ENCODE results near the gene WFDC1.

WFDC1 gene

DNA sequence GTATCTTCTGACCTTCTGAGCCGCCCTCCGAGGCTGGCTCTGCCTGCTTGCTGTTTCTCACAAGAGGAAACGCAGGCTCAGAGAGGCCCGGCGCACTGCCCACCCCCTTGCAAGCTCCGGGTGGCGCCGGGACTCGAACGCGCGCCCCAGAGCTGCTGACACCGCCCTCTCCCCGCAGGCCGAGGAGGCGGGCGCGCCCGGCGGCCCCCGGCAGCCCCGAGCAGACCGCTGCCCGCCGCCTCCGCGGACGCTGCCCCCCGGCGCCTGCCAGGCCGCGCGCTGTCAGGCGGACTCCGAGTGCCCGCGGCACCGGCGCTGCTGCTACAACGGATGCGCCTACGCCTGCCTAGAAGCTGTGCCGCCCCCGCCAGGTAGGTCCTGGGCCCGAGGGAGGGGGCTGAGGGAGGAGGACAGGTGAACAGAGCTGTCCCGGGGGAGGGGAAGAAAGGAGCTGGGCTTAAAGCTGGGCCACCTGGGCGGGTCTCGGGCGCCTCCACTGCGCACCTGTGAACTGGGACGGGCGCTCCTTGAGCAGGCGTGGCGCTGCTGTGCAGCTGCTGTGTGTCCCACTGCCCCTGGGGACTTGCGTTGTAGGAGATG lies 18.2 kb downstream of the WFDC1 start:
- Histone ChIP-seq H3K27ac (ENCODE audit: low read depth in 2 of 2, low read length in 2 of 2) (peak overlapping the region; percentile 56 to 62), H3K9ac (ENCODE audit: low read depth in 1 of 2, low read length in 2 of 2) (peak overlapping the region in 1 of 2 donors; percentile 60), H3K4me3 (ENCODE audit: low read length in 2 of 2) (peak overlapping the region; percentile 53 to 59)

DNA sequence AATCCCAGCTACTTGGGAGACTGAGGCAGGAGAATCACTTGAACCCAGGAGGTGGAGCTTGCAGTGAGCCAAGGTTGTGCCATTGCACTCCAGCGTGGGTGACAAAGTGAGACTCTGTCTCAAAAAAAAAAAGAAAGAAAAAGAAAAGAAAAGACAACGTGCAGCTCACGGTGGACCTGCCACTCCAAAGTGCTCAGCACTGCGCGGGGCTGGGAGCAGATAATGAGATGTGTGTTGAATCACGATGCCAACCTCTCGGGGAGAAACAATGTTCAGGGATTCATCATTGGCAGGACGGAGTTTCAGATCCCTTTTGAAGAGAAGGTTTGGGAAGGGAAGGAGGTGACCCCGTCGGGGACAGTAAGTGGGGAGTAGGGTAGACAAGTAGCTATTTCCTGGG lies 19.2 kb downstream of the WFDC1 start:
- Histone ChIP-seq H3K9ac (ENCODE audit: low read depth in 1 of 2, low read length in 2 of 2) (no peak overlapping the region), H3K27ac (ENCODE audit: low read depth in 2 of 2, low read length in 2 of 2) (no peak overlapping the region)

More for the DNA sequence above, 18.2 kb downstream of the WFDC1 start:
- no peaks in the 10 kb centered on the region for H3K9me3 ChIP-seq (ENCODE audit: control insufficient read depth in 2 of 2, low read length in 2 of 2)
- H3K27me3 ChIP-seq (ENCODE audit: control insufficient read depth in 2 of 2, insufficient read depth in 2 of 2, low read length in 2 of 2) = no peaks in the 10 kb centered on the region
- no peaks in the 10 kb centered on the region for H3K36me3 ChIP-seq (ENCODE audit: control insufficient read depth in 2 of 2, insufficient read depth in 2 of 2, low read length in 2 of 2)
- H3K4me1 ChIP-seq (ENCODE audit: control insufficient read depth in 2 of 2, insufficient read depth in 2 of 2, low read length in 2 of 2) = peaks cover 8% of the 10 kb centered on the region in 2 donors

DNA sequence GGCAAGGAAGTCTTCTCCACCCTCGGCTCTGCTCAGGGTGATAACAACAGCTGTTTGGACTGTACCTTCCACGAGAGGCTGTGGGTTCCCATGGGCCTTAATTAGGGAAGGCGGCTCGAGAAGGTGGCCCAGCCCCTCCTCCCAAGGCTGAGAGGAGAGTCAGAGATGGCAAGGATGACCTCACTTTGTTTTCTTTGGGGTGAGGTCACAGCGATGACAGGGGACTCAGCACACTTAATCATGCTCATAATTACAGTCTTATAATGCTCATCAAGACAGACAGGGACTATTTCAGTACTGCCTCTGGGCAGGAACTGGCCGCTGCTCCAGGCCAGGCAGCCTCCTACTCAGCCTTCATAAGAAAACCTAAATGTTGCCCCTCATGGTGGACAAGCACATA lies 19.7 kb downstream of the WFDC1 start:
- Histone ChIP-seq H3K36me3 (ENCODE audit: control insufficient read depth in 2 of 2, insufficient read depth in 2 of 2, low read length in 2 of 2) (no peaks in the 10 kb centered on the region), H3K4me1 (ENCODE audit: control insufficient read depth in 2 of 2, insufficient read depth in 2 of 2, low read length in 2 of 2) (peaks cover 5 to 8% of the 10 kb centered on the region in 2 donors), H3K4me3 (ENCODE audit: low read length in 2 of 2) (no peak overlapping the region), H3K27me3 (ENCODE audit: control insufficient read depth in 2 of 2, insufficient read depth in 2 of 2, low read length in 2 of 2) (no peaks in the 10 kb centered on the region), H3K9me3 (ENCODE audit: control insufficient read depth in 2 of 2, low read length in 2 of 2) (no peaks in the 10 kb centered on the region), H3K9ac (ENCODE audit: low read depth in 1 of 2, low read length in 2 of 2) (no peak overlapping the region), H3K27ac (ENCODE audit: low read depth in 2 of 2, low read length in 2 of 2) (no peak overlapping the region)

More for the DNA sequence above, 19.2 kb downstream of the WFDC1 start:
- Histone ChIP-seq H3K36me3 (ENCODE audit: control insufficient read depth in 2 of 2, insufficient read depth in 2 of 2, low read length in 2 of 2) (no peaks in the 10 kb centered on the region), H3K4me1 (ENCODE audit: control insufficient read depth in 2 of 2, insufficient read depth in 2 of 2, low read length in 2 of 2) (peaks cover 5 to 8% of the 10 kb centered on the region in 2 donors), H3K9me3 (ENCODE audit: control insufficient read depth in 2 of 2, low read length in 2 of 2) (no peaks in the 10 kb centered on the region), H3K4me3 (ENCODE audit: low read length in 2 of 2) (no peak overlapping the region), H3K27me3 (ENCODE audit: control insufficient read depth in 2 of 2, insufficient read depth in 2 of 2, low read length in 2 of 2) (no peaks in the 10 kb centered on the region)

DNA sequence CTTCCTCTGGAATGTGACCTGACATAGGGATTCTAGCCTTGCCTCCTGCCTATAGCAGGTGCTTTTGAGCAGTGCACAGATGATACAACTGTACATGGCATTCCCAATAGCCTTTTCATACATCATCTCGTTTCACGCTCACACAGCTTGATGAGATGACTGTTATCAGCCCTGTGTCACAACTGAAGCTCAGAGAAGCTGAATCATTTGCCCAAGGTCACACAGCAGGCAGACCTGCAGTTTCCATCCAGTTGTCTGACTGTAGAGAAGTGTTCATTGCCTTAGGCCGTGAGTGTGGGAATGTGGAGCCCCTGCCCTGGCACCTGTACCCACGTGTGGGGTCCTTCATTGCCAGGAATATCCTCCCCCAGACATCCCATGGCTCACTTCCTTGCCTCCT lies 20.1 kb downstream of the WFDC1 start:
- peaks cover 5 to 8% of the 10 kb centered on the region in 2 donors for H3K4me1 ChIP-seq (ENCODE audit: control insufficient read depth in 2 of 2, insufficient read depth in 2 of 2, low read length in 2 of 2)
- H3K36me3 ChIP-seq (ENCODE audit: control insufficient read depth in 2 of 2, insufficient read depth in 2 of 2, low read length in 2 of 2) = no peaks in the 10 kb centered on the region
- H3K27ac ChIP-seq (ENCODE audit: low read depth in 2 of 2, low read length in 2 of 2) = no peak overlapping the region
- no peak overlapping the region for H3K4me3 ChIP-seq (ENCODE audit: low read length in 2 of 2)
- no peaks in the 10 kb centered on the region for H3K27me3 ChIP-seq (ENCODE audit: control insufficient read depth in 2 of 2, insufficient read depth in 2 of 2, low read length in 2 of 2)
- H3K9ac ChIP-seq (ENCODE audit: low read depth in 1 of 2, low read length in 2 of 2) = no peak overlapping the region
- no peaks in the 10 kb centered on the region for H3K9me3 ChIP-seq (ENCODE audit: control insufficient read depth in 2 of 2, low read length in 2 of 2)

DNA sequence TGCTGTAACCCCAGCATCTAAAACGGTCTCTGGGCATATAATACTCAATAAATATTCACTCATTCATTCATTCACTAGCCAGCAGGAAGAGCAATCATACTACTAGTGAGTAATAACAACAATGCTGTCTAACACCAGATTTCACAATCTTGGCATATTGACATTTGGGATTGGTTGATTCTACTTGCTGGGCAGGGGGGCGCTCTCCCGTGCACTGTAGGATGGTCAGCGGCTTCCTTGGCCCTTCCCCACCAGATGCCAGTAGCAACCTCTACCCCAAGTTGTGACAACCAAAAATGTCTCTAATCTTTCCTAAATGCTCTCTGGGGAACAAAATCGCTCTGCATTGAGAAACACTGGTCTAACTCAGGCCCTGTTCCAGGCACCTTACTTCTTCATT lies 20.7 kb downstream of the WFDC1 start:
- H3K27ac ChIP-seq (ENCODE audit: low read depth in 2 of 2, low read length in 2 of 2) = no peak overlapping the region

DNA sequence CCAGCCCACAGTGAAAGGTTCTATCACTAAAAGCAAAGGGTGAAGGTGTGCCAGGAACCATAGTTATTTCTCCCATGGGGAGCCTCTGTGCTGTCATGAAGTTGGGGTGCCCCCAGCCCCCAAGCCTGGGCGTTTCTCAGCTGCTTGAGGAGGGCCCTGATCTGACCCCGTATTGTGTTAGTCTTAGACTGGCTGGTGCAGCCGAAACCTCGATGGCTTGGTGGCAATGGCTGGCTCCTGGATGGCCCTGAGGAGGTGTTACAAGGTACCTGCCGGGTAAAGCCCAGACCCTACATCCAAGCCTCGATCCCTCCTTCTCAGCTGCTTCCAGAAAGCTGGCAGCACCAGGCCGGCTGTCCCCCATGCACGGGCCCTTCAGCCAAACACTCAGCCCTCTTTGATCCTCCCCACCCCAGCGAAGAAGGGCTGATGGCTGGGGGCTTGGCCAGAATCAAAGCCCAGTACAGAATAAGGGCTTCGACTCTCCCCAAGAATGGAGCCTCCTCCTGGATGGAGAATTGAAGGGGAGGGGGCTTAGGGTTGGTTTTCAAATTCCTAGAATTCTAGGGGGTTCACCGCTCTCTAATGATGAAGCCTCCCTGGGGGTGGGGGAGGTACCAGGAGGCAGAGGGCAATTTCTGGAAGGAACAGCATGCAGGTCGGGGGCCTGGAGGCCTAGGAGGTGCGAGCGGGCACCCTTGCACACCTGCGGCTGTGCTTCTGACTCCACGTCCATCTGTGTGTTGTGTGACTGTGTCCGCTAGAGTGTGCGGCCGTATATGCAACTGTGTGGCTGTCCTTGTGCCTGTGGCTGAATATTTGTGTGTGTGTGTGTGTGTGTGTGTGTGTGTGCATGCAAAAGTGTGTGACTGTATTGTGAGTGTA lies 23.7 kb downstream of the WFDC1 start:
- no peaks in the 10 kb centered on the region for H3K9me3 ChIP-seq (ENCODE audit: control insufficient read depth in 2 of 2, low read length in 2 of 2)
- H3K27ac ChIP-seq (ENCODE audit: low read depth in 2 of 2, low read length in 2 of 2) = no peak overlapping the region

More for the DNA sequence above, 20.7 kb downstream of the WFDC1 start:
- Histone ChIP-seq H3K27me3 (ENCODE audit: control insufficient read depth in 2 of 2, insufficient read depth in 2 of 2, low read length in 2 of 2) (no peaks in the 10 kb centered on the region), H3K4me3 (ENCODE audit: low read length in 2 of 2) (no peak overlapping the region), H3K36me3 (ENCODE audit: control insufficient read depth in 2 of 2, insufficient read depth in 2 of 2, low read length in 2 of 2) (no peaks in the 10 kb centered on the region), H3K9me3 (ENCODE audit: control insufficient read depth in 2 of 2, low read length in 2 of 2) (no peaks in the 10 kb centered on the region), H3K4me1 (ENCODE audit: control insufficient read depth in 2 of 2, insufficient read depth in 2 of 2, low read length in 2 of 2) (peaks cover 5 to 8% of the 10 kb centered on the region in 2 donors), H3K9ac (ENCODE audit: low read depth in 1 of 2, low read length in 2 of 2) (no peak overlapping the region)

DNA sequence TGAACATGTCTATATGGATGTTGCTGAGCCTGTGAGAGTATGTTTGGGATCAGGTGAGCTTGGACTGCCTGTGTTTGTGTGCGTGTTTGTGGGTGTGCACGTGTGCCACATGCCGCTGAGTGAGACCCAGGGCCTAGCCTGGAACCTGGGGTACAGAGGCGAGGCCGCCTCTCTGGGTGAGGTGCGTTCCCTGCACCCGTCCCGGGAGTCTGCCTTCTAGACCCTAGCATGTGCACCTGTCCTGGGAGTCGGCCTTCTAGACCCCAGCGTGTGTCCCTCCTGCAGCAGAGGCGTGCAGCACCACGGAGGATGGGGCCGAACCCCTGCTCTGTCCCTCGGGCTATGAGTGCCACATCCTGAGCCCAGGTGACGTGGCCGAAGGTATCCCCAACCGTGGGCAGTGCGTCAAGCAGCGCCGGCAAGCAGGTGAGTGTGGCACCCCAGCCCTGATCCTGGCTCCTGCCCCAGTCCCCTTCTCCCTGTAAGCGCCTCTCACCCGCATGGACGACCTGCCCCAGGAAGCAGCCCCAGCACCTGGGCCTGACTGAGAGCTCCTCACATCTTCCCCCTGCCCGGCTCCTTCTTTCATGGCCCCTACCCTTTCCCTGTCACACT lies 24.6 kb downstream of the WFDC1 start:
- Histone ChIP-seq H3K4me3 (ENCODE audit: low read length in 2 of 2) (no peak overlapping the region), H3K9me3 (ENCODE audit: control insufficient read depth in 2 of 2, low read length in 2 of 2) (no peaks in the 10 kb centered on the region)

More for the DNA sequence above, 23.7 kb downstream of the WFDC1 start:
- Histone ChIP-seq H3K9ac (ENCODE audit: low read depth in 1 of 2, low read length in 2 of 2) (no peak overlapping the region), H3K4me1 (ENCODE audit: control insufficient read depth in 2 of 2, insufficient read depth in 2 of 2, low read length in 2 of 2) (peaks cover 0 to 3% of the 10 kb centered on the region in 2 donors), H3K36me3 (ENCODE audit: control insufficient read depth in 2 of 2, insufficient read depth in 2 of 2, low read length in 2 of 2) (no peaks in the 10 kb centered on the region), H3K4me3 (ENCODE audit: low read length in 2 of 2) (no peak overlapping the region), H3K27me3 (ENCODE audit: control insufficient read depth in 2 of 2, insufficient read depth in 2 of 2, low read length in 2 of 2) (no peaks in the 10 kb centered on the region)

DNA sequence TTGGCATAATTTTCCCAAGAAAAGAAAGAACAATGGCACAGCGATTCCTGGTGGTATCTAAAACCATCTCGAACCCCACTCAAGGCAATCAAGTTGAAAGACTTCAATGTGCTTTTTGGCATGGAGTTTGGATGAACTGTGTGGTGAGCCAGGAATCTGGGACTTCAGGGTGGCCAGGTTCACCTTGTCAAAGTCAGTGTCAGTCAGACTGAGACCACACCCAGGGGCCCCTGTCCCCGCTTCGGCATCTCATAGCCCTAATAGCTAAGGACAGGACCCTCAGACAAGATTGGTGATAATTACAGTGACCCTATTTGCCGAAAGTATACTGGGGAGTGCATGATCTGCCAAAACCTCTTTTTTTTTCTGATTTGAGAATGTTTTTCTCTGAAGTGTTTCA lies 25.8 kb downstream of the WFDC1 start:
- Histone ChIP-seq H3K4me3 (ENCODE audit: low read length in 2 of 2) (no peak overlapping the region), H3K9me3 (ENCODE audit: control insufficient read depth in 2 of 2, low read length in 2 of 2) (no peaks in the 10 kb centered on the region), H3K27ac (ENCODE audit: low read depth in 2 of 2, low read length in 2 of 2) (no peak overlapping the region), H3K27me3 (ENCODE audit: control insufficient read depth in 2 of 2, insufficient read depth in 2 of 2, low read length in 2 of 2) (no peaks in the 10 kb centered on the region), H3K4me1 (ENCODE audit: control insufficient read depth in 2 of 2, insufficient read depth in 2 of 2, low read length in 2 of 2) (no peaks in the 10 kb centered on the region), H3K9ac (ENCODE audit: low read depth in 1 of 2, low read length in 2 of 2) (no peak overlapping the region), H3K36me3 (ENCODE audit: control insufficient read depth in 2 of 2, insufficient read depth in 2 of 2, low read length in 2 of 2) (no peaks in the 10 kb centered on the region)

More for the DNA sequence above, 24.6 kb downstream of the WFDC1 start:
- H3K36me3 ChIP-seq (ENCODE audit: control insufficient read depth in 2 of 2, insufficient read depth in 2 of 2, low read length in 2 of 2) = no peaks in the 10 kb centered on the region
- no peaks in the 10 kb centered on the region for H3K4me1 ChIP-seq (ENCODE audit: control insufficient read depth in 2 of 2, insufficient read depth in 2 of 2, low read length in 2 of 2)
- H3K9ac ChIP-seq (ENCODE audit: low read depth in 1 of 2, low read length in 2 of 2) = no peak overlapping the region
- no peaks in the 10 kb centered on the region for H3K27me3 ChIP-seq (ENCODE audit: control insufficient read depth in 2 of 2, insufficient read depth in 2 of 2, low read length in 2 of 2)
- H3K27ac ChIP-seq (ENCODE audit: low read depth in 2 of 2, low read length in 2 of 2) = no peak overlapping the region

DNA sequence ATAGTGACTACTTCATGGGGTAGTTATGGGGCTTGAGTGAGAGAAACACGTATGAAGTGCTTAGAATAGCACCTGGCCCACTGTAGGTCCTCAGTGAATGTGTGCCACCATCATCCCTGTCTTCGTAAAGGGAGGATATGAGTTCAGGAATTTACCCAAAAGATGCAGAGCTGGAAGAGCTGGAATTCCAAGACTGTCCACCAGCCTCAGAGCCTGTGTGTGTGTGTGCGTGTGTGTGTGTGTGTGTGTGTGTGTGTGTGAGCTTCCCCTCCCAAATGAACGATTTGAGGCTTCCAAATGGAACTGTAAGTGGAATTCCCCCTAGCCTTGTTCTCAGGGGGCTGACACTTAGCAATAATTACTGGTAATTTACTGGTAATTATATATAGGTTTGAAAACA lies 27.3 kb downstream of the WFDC1 start:
- H3K27me3 ChIP-seq (ENCODE audit: control insufficient read depth in 2 of 2, insufficient read depth in 2 of 2, low read length in 2 of 2) = no peaks in the 10 kb centered on the region
- H3K36me3 ChIP-seq (ENCODE audit: control insufficient read depth in 2 of 2, insufficient read depth in 2 of 2, low read length in 2 of 2) = no peaks in the 10 kb centered on the region
- H3K4me3 ChIP-seq (ENCODE audit: low read length in 2 of 2) = no peak overlapping the region
- H3K9me3 ChIP-seq (ENCODE audit: control insufficient read depth in 2 of 2, low read length in 2 of 2) = no peaks in the 10 kb centered on the region
- no peak overlapping the region for H3K27ac ChIP-seq (ENCODE audit: low read depth in 2 of 2, low read length in 2 of 2)
- no peaks in the 10 kb centered on the region for H3K4me1 ChIP-seq (ENCODE audit: control insufficient read depth in 2 of 2, insufficient read depth in 2 of 2, low read length in 2 of 2)
- H3K9ac ChIP-seq (ENCODE audit: low read depth in 1 of 2, low read length in 2 of 2) = no peak overlapping the region

DNA sequence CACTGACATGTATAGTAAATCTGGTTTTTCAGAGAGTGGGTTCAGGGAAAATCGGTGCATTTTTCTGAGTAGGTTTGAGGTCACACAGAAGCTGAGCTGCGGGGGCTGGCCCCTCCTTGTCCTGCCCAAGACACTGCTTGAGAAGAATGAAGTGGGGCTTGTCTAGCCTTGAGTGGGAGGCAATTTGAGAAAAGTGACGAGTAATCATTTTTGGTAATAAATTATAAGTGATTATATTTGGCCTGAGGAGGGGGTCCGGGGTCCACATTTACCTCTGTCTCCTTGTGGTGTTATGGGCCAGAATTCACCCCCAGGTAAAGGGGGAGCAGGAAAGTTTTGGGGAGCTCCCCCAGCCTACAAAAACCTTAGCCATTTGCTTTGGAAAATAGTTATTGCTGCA lies 28.1 kb downstream of the WFDC1 start:
- Histone ChIP-seq H3K4me3 (ENCODE audit: low read length in 2 of 2) (no peak overlapping the region), H3K27ac (ENCODE audit: low read depth in 2 of 2, low read length in 2 of 2) (no peak overlapping the region), H3K36me3 (ENCODE audit: control insufficient read depth in 2 of 2, insufficient read depth in 2 of 2, low read length in 2 of 2) (no peaks in the 10 kb centered on the region), H3K9ac (ENCODE audit: low read depth in 1 of 2, low read length in 2 of 2) (no peak overlapping the region), H3K27me3 (ENCODE audit: control insufficient read depth in 2 of 2, insufficient read depth in 2 of 2, low read length in 2 of 2) (no peaks in the 10 kb centered on the region), H3K9me3 (ENCODE audit: control insufficient read depth in 2 of 2, low read length in 2 of 2) (no peaks in the 10 kb centered on the region), H3K4me1 (ENCODE audit: control insufficient read depth in 2 of 2, insufficient read depth in 2 of 2, low read length in 2 of 2) (no peaks in the 10 kb centered on the region)
